Middle frontal gyrus (tissue), 1 donor: Measurements from ENCODE around the gene GRAP.

ENCODE experiments used
- DNase-seq: peaks from one replicate; pipeline ENCODE4 v3.0.0-alpha.2; 2015; ENCODE audit warnings: low spot score; ENCODE audit errors: extremely low spot score

Gene GRAP

GRCh38 chr17:19018600-19018950, 28.2 kb downstream of the GRAP start:
- DNase-seq = no peak

GRCh38 chr17:19017804-19018599, 28.8 kb downstream of the GRAP start:
- no peak for DNase-seq

GRCh38 chr17:19017401-19017800, 29.4 kb downstream of the GRAP start:
- no peak for DNase-seq

GRCh38 chr17:19016881-19017280, 29.9 kb downstream of the GRAP start:
- no peak for DNase-seq

- no peak for DNase-seq
Observed at GRCh38 chr17:19016297-19016696, 30.5 kb downstream of the GRAP start.

- no peak for DNase-seq
Observed at GRCh38 chr17:19015428-19015827, 31.3 kb downstream of the GRAP start.

GRCh38 chr17:19014628-19015215, 32.0 kb downstream of the GRAP start:
- DNase-seq = no peak

GRCh38 chr17:19013806-19014627, 32.7 kb downstream of the GRAP start:
- no peak for DNase-seq

- no peak for DNase-seq
Observed at GRCh38 chr17:19013226-19013625, 33.5 kb downstream of the GRAP start.

GRCh38 chr17:19012171-19013080, 34.3 kb downstream of the GRAP start:
- no peak for DNase-seq

GRCh38 chr17:19011581-19011980, 35.2 kb downstream of the GRAP start:
- no peak for DNase-seq

- DNase-seq = no peak
Observed at GRCh38 chr17:19010729-19011505, 35.8 kb downstream of the GRAP start.

GRCh38 chr17:19009970-19010369, 36.8 kb downstream of the GRAP start:
- DNase-seq = no peak

- no peak for DNase-seq
Observed at GRCh38 chr17:19006698-19007097, 40.1 kb downstream of the GRAP start.

GRCh38 chr17:19005789-19006430, 40.8 kb downstream of the GRAP start:
- DNase-seq = no peak

- no peak for DNase-seq
Observed at GRCh38 chr17:19005137-19005773, 41.5 kb downstream of the GRAP start.

GRCh38 chr17:19004421-19005136, 42.2 kb downstream of the GRAP start, which contains the start of gene FAM83G:
Gene FAM83G, minus strand, starts transcription at chr17:19004764. Its CDS starts 723 bp downstream, at chr17:19004041.
- no peak for DNase-seq

- no peak for DNase-seq
Observed at GRCh38 chr17:19003543-19004420, 43.0 kb downstream of the GRAP start.
